ENCODE measurements around the gene TSSC4.

The TSSC4 gene

GRCh38 chr11:2447951-2448650 lies 47.6 kb downstream of the TSSC4 start:
- Histone ChIP-seq H3K27ac (no peak overlapping the region), H3K9ac (no peak overlapping the region), H3K4me3 (ENCODE audit: low read depth, low read length) (no peak overlapping the region), H2AFZ (no peak overlapping the region), H3K4me1 (no peaks in the 10 kb centered on the region), H3K9me3 (ENCODE audit: control insufficient read depth, low read length) (no peaks in the 10 kb centered on the region), H3K27me3 (ENCODE audit: control insufficient read depth, insufficient read depth, low read length) (no peaks in the 10 kb centered on the region), H3K36me3 (ENCODE audit: control insufficient read depth, insufficient read depth, low read length) (no peaks in the 10 kb centered on the region), H3K79me2 (peaks cover 15% of the 10 kb centered on the region), H3K4me2 (ENCODE audit: low read length) (no peak overlapping the region)
- TF ChIP-seq, protein P1, sequence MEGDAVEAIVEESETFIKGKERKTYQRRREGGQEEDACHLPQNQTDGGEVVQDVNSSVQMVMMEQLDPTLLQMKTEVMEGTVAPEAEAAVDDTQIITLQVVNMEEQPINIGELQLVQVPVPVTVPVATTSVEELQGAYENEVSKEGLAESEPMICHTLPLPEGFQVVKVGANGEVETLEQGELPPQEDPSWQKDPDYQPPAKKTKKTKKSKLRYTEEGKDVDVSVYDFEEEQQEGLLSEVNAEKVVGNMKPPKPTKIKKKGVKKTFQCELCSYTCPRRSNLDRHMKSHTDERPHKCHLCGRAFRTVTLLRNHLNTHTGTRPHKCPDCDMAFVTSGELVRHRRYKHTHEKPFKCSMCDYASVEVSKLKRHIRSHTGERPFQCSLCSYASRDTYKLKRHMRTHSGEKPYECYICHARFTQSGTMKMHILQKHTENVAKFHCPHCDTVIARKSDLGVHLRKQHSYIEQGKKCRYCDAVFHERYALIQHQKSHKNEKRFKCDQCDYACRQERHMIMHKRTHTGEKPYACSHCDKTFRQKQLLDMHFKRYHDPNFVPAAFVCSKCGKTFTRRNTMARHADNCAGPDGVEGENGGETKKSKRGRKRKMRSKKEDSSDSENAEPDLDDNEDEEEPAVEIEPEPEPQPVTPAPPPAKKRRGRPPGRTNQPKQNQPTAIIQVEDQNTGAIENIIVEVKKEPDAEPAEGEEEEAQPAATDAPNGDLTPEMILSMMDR (IDR thresholded peaks at IDR 0.05): no peak

DNA sequence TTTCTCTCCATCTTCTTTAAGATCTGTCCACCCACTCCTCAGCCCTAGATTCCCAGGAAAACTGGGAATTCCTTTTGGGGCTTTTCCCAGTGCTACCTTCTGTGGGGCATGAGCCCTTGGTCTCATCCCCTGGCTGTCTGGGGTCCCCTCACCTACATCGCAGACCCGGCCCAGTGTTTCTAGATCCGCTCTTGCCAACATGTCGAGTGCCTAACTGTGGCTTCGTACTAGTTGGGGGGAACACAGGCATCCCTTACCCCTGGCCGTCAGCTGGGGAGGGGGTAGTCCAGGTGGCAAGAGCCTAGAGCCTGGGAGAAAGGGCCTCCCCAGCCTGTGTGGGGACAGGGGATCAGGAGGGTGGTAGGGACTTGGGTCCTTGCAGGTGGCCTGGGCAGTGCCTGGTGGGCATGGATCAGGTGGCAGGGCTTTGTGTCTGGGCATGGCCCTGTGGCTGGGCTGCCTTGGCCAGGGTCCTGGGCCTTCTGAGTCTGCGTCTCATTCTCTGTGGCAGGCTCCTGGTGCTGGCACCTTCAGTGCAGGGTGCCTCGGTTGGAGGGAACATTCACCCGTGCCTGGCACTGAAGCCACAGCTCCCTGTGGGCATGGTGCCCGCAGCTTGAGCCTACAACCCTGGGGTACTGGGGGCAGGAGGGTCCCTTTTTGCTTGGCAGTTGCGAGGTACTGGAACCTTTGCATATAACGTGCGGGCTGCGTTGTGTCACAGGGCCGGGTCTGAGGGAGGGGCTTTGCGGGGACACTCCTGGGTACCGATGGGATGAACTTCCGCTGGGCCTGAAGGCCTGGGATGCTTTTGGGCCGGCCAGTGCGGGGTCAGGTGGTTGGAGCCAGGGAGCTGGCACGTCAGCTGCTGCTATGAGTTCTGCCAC lies 48.4 kb downstream of the TSSC4 start:
- Histone ChIP-seq H3K27ac (no peak overlapping the region), H3K9ac (no peak overlapping the region), H2AFZ (no peak overlapping the region), H3K4me1 (no peaks in the 10 kb centered on the region), H3K9me3 (ENCODE audit: control insufficient read depth, low read length) (no peaks in the 10 kb centered on the region), H3K79me2 (peaks cover 15% of the 10 kb centered on the region), H3K4me2 (ENCODE audit: low read length) (no peak overlapping the region), H3K27me3 (ENCODE audit: control insufficient read depth, insufficient read depth, low read length) (no peaks in the 10 kb centered on the region), H3K4me3 (ENCODE audit: low read depth, low read length) (no peak overlapping the region), H3K36me3 (ENCODE audit: control insufficient read depth, insufficient read depth, low read length) (no peaks in the 10 kb centered on the region)
- TF ChIP-seq, protein P1 (IDR thresholded peaks at IDR 0.05): no peak

DNA sequence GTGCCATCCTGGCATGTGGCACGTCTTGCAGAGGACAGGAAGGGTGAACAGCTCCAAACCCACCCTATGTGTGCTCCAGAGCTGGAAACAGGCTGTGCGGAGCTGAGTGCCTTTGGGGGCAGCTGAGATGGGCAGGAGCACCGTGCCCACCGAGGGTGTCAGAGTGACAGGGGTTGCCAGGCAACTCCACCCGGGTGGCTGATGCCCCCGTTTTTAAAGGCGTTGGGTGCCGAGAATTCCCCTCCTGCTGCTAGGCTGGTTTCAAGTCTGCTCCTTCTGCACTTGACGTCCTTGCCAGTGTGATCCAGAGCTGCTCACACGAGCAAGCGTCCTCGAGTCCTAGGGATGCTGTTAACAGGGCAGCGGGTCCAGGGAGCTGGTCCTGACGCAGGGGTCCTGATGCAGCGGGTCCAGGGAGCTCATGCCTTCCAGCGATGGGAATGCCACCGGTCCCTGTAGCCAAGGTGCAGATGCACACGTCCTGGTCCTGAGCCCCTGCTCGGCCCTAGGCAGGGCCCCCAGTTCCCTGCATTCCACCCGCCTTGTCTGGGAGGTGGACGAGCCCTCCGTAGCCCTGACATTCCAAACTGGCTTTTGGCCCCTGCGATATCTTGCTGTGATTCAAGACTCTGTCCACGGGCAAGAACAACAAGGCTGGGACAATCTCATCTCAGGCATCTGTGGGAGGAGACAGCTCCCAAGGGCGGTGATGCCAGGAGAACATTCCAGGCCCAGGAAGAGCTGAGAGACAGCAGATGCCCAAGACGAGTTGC lies 49.2 kb downstream of the TSSC4 start:
- H3K4me1 ChIP-seq: no peaks in the 10 kb centered on the region
- H3K4me2 ChIP-seq (ENCODE audit: low read length): no peak overlapping the region
- H2AFZ ChIP-seq: no peak overlapping the region
- H3K9ac ChIP-seq: no peak overlapping the region
- H3K27me3 ChIP-seq (ENCODE audit: control insufficient read depth, insufficient read depth, low read length): no peaks in the 10 kb centered on the region
- TF ChIP-seq, protein P1 (IDR thresholded peaks at IDR 0.05): no peak
- H3K27ac ChIP-seq: no peak overlapping the region
- H3K4me3 ChIP-seq (ENCODE audit: low read depth, low read length): no peak overlapping the region
- no peaks in the 10 kb centered on the region for H3K9me3 ChIP-seq (ENCODE audit: control insufficient read depth, low read length)
- peaks cover 15% of the 10 kb centered on the region for H3K79me2 ChIP-seq
- no peaks in the 10 kb centered on the region for H3K36me3 ChIP-seq (ENCODE audit: control insufficient read depth, insufficient read depth, low read length)

DNA sequence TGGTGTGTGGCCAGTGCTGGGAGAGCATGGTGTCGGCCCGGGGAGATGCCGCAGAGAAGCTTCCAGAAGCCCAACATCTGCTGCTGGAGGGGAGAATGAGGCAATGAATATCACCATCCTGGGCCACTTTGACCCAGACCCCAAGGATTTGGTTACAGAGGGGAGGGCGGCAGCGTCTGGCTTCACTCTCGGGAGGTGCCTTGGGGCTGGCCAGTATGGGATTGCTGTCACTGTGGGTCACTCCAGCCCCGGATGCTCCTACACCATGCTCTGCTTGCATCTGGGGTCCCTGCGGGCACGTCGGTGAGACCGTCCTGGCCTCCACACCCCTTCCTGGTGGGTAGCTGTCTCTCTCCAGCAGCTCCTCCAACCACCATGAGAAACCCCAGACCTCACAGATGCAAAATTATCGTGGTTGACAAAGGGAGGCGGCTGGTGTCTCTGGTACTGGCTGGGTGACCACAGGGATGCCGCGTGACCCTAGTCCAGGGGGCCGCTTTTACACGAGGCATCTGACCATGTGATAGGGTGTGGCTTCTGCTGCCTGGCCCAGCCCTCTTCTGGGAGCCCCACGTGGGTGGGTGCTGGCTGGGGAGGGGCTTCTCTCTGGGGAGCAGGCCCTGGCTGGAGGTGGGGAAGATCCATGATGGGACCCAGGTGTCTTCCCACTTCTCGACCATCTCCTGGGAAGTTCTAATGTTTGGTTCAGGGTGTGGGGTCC lies 49.9 kb downstream of the TSSC4 start:
- H3K79me2 ChIP-seq: peaks cover 15% of the 10 kb centered on the region
- no peak overlapping the region for H3K4me2 ChIP-seq (ENCODE audit: low read length)
- H3K4me3 ChIP-seq (ENCODE audit: low read depth, low read length): no peak overlapping the region
- TF ChIP-seq, protein P1 (IDR thresholded peaks at IDR 0.05): no peak
- H3K36me3 ChIP-seq (ENCODE audit: control insufficient read depth, insufficient read depth, low read length): no peaks in the 10 kb centered on the region
- H3K9me3 ChIP-seq (ENCODE audit: control insufficient read depth, low read length): no peaks in the 10 kb centered on the region
- H3K27me3 ChIP-seq (ENCODE audit: control insufficient read depth, insufficient read depth, low read length): no peaks in the 10 kb centered on the region
- H3K9ac ChIP-seq: no peak overlapping the region
- no peak overlapping the region for H3K27ac ChIP-seq
- no peaks in the 10 kb centered on the region for H3K4me1 ChIP-seq
- no peak overlapping the region for H2AFZ ChIP-seq

All from parathyroid adenoma (tissue), 2 donors.